SK-N-SH (cell line): Measurements from ENCODE around the gene S100A7.

ENCODE experiments used
- CTCF ChIP-seq: fragments of 200-600 bp; sonication (generic); IDR thresholded peaks from 2 replicates; pipeline ENCODE4 v1.6.1; 2017; ENCODE audit warnings: antibody characterized with exemption, mild to moderate bottlenecking, moderate library complexity
- ELF1 ChIP-seq: IDR thresholded peaks from 2 replicates; pipeline ENCODE4 v1.4.0; 2012
- FOXM1 ChIP-seq: IDR thresholded peaks from 2 replicates; pipeline ENCODE4 v1.4.0; 2012; ENCODE audit warnings: low read depth, mild to moderate bottlenecking
- NFIC ChIP-seq: IDR thresholded peaks from 2 replicates; pipeline ENCODE4 v1.4.0; 2012; ENCODE audit warnings: borderline replicate concordance
- RAD21 ChIP-seq: IDR thresholded peaks from 2 replicates; pipeline ENCODE4 v1.6.1; 2012; ENCODE audit warnings: mild to moderate bottlenecking, low read length
- REST ChIP-seq: IDR thresholded peaks from 2 replicates; pipeline ENCODE4 v1.6.1; 2012; ENCODE audit warnings: mild to moderate bottlenecking, low read depth, low read length, moderate library complexity
- TAF1 ChIP-seq: IDR thresholded peaks from 2 replicates; pipeline ENCODE4 v1.6.1; 2012; ENCODE audit warnings: low read depth, mild to moderate bottlenecking, low read length, moderate library complexity, borderline replicate concordance
- TCF12 ChIP-seq: IDR thresholded peaks from 2 replicates; pipeline ENCODE4 v1.4.0; 2012

GRCh38 chr1:153466908-153467307 lies 6.5 kb upstream of the S100A7 start:
- TF ChIP-seq TAF1: no peak
- TF ChIP-seq ELF1: no peak
- no peak for TF ChIP-seq REST
- TF ChIP-seq NFIC: peak; percentile 75
- no peak for TF ChIP-seq CTCF
- TF ChIP-seq FOXM1: no peak
- TF ChIP-seq RAD21: no peak
- TF ChIP-seq TCF12: peak; percentile 50
